GM12874 (cell line): Measurements from ENCODE around the gene FAM171A1.

Experiments used
- CTCF ChIP-seq: IDR thresholded peaks from 2 replicates; pipeline ENCODE4 v1.5.1; 2011; ENCODE audit warnings: low read depth, mild to moderate bottlenecking, control low read depth, low read length, moderate library complexity; ENCODE audit not compliant: insufficient read depth

Gene FAM171A1

GRCh38 chr10:15280462-15280861, 90.6 kb downstream of the FAM171A1 start:
- TF ChIP-seq CTCF, result no peak

GRCh38 chr10:15279236-15279635, 91.9 kb downstream of the FAM171A1 start:
- no peak for TF ChIP-seq CTCF

- TF ChIP-seq CTCF, result no peak
These were observed 92.3 kb downstream of the FAM171A1 start for GRCh38 chr10:15278786-15279185.

GRCh38 chr10:15267496-15267895, 103.6 kb downstream of the FAM171A1 start:
- no peak for TF ChIP-seq CTCF

GRCh38 chr10:15266117-15266516, 105.0 kb downstream of the FAM171A1 start:
- no peak for TF ChIP-seq CTCF

- TF ChIP-seq CTCF, result no peak
These were observed 105.5 kb downstream of the FAM171A1 start for GRCh38 chr10:15265558-15265957.

- no peak for TF ChIP-seq CTCF
These were observed 106.0 kb downstream of the FAM171A1 start for GRCh38 chr10:15265056-15265455.
